ENCODE results near the gene GPR17. TPM values are rescaled to one million over a fixed set of nuclear protein-coding genes. Genes with fewer than 3 reads are reported as not detected.

GPR17 gene
- total and polyA plus RNA-seq, 2 experiments from 2014 or later: not detected

GRCh38 chr2:127619877-127620705, 25.9 kb upstream of the GPR17 start:
- H3K9me2 ChIP-seq (ENCODE audit: insufficient read depth): no peaks in the 10 kb centered on the region
- Mint-ChIP-seq H3K4me3 (no peak overlapping the region), H3K27me3 (ENCODE audit: insufficient read depth, low read depth, poor library complexity) (peaks cover 2% of the 10 kb centered on the region), H3K27ac (no peak overlapping the region), H3K9me3 (no peaks in the 10 kb centered on the region; the same call in 2 of the 3 replicates), H3K4me1 (no peaks in the 10 kb centered on the region), H3K36me3 (ENCODE audit: low read depth) (no peaks in the 10 kb centered on the region)
- no peak overlapping the region for H2AFZ ChIP-seq
- H3F3A ChIP-seq (replicated peaks; ENCODE audit: low read depth): no peaks in the 10 kb centered on the region
- ATAC-seq: no peak; the same call in 2 of the 3 replicates
- no peak overlapping the region for H3K4me2 ChIP-seq
- no peak for DNase-seq (ENCODE audit: low spot score)
- no peaks in the 10 kb centered on the region for H4K20me1 ChIP-seq (replicated peaks; ENCODE audit: insufficient read depth)
- no peaks in the 10 kb centered on the region for H3K27me3 ChIP-seq (ENCODE audit: insufficient read depth)
- H3K36me3 ChIP-seq (ENCODE audit: insufficient read depth): no peaks in the 10 kb centered on the region
- no peaks in the 10 kb centered on the region for H3K4me1 ChIP-seq (ENCODE audit: insufficient read depth)
- no peaks in the 10 kb centered on the region for H3K79me2 ChIP-seq (replicated peaks; ENCODE audit: insufficient read depth)
- no peak overlapping the region for H3K27ac ChIP-seq (ENCODE audit: low read depth)
- TF ChIP-seq ETS1 (IDR thresholded peaks at IDR 0.05) (no peak), CTCF (conservative IDR thresholded peaks at IDR 0.05; ENCODE audit: low read depth in 2 of 2) (no peak), ZNF462 (CRISPR knock-in tag; IDR thresholded peaks at IDR 0.05) (no peak), CREB1 (CRISPR knock-in tag; IDR thresholded peaks at IDR 0.05; ENCODE audit: low read depth) (no peak), REST (IDR thresholded peaks at IDR 0.05; ENCODE audit: unreplicated experiment) (no peak), ZNF114 (CRISPR knock-in tag; IDR thresholded peaks at IDR 0.05) (no peak), ZNF331 (CRISPR knock-in tag; IDR thresholded peaks at IDR 0.05; ENCODE audit: low read depth) (no peak), STAT1 (IDR thresholded peaks at IDR 0.05; ENCODE audit: unreplicated experiment) (no peak), EZH2 (IDR thresholded peaks at IDR 0.05; ENCODE audit: low read depth, unreplicated experiment) (no peak), EZH2phosphoT487 (IDR thresholded peaks at IDR 0.05; ENCODE audit: unreplicated experiment) (no peak), JUNB (IDR thresholded peaks at IDR 0.05; ENCODE audit: unreplicated experiment) (no peak)
- no peak overlapping the region for H3K4me3 ChIP-seq

Measured in GM23338 (cell line).